NCI-H2107 (cell line): Measurements from ENCODE around the gene CHADL.

Source experiments
- DNase-seq: peaks from one replicate; lab custom pipeline; 2025; lab: John Stamatoyannopoulos, UW

Gene CHADL

GRCh38 chr22:41256254-41257253, 15.8 kb upstream of the CHADL start:
- DNase-seq, result no peak

DNA sequence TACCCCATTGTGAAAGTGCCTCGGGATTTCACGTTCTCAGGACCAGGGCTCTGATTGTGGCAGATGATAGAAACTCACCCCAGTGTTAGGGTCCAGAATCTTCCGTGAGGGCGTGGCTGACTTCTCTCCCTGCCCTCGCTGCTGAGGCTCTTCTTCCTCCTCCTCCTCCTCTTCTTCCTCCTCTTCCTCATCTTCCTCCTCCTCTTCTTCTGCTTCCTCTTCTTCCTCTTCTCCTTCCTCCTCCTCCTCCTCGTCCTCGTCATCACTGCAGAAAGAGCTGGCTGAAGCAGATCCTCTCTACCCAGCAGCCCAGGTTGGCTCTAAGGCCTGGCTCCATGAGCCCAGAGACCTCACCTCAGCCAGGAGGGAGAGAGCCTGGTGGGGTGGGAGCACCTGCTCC, 13.5 kb upstream of the CHADL start:
- no peak for DNase-seq

GRCh38 chr22:41252365-41252764, 11.6 kb upstream of the CHADL start:
- DNase-seq, result no peak

DNA sequence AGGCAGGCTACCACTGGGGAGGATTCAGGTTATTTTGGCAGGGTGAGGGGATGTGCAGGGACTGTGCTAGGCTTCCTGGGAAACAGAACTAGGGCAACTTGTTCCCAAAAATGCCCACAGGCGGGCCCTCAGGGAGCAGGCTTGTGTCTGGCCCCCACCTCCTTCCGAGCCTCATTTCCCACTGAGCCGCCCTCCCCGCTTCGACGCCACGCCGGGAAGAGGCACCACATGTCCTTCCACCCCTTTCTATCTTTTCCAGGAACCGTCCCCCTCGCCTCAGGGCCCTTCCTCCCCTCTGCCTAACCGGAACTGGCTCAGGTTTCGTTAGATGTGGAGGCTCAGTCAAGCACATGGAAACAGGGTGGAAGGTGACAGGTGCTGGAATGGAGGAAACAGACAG, 9.4 kb upstream of the CHADL start:
- DNase-seq, result no peak

GRCh38 chr22:41249442-41249841, 8.7 kb upstream of the CHADL start:
- DNase-seq, result no peak

- no peak for DNase-seq
Observed at GRCh38 chr22:41248758-41249157, 8.0 kb upstream of the CHADL start.

DNA sequence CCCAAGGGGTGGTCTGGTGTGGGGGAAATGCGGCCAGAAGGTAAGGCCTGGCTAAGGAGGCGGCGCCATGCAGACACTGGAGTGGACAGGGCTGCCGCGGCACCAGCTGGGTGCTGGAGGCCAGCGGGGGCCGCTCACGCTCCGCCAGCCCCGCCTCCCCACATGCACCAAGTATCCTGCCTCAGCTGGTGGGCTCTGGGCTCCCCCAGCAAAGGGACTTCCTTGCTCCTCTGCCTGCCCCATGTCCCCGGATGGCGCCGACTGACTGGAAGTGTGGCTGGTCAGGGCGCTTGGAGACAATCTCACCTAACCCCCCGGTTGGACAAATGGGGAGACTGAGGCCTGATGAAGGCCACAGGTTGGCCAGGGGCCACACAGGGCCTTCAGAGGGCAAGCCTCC, 7.6 kb upstream of the CHADL start:
- DNase-seq, result no peak

GRCh38 chr22:41247703-41248102, 7.0 kb upstream of the CHADL start:
- no peak for DNase-seq

DNA sequence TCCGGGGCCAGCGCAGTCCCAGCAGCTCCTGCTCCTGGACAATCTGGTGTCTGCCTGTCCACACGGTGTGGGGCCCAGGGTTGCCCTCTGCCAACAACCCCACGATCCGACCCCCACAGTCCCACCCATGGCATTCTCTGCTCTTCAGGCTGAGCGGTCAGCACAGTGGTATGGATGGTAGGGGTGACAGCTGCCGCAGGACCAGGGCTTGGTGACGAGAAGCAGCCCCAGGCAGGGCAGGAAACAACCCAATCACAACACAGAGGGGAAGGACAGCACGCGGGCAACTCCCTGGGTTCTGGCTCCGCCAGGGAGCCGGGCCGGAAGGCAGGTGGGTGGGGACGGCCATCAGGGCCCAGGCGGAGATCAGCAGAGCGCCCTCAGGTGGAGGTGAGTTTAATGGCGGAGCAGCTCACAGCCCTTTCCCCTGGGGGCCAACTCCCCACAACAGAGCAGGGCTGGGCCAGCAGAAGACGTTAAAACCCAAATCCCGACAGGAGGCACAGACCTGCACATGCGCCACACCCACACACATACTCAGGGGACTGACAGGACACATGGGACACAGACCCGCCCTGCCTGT, 5.3 kb upstream of the CHADL start:
- DNase-seq, result no peak

GRCh38 chr22:41243361-41243760, 2.6 kb upstream of the CHADL start:
- DNase-seq, result no peak

- DNase-seq, result no peak
Observed at GRCh38 chr22:41242396-41243117, 1.8 kb upstream of the CHADL start.

DNA sequence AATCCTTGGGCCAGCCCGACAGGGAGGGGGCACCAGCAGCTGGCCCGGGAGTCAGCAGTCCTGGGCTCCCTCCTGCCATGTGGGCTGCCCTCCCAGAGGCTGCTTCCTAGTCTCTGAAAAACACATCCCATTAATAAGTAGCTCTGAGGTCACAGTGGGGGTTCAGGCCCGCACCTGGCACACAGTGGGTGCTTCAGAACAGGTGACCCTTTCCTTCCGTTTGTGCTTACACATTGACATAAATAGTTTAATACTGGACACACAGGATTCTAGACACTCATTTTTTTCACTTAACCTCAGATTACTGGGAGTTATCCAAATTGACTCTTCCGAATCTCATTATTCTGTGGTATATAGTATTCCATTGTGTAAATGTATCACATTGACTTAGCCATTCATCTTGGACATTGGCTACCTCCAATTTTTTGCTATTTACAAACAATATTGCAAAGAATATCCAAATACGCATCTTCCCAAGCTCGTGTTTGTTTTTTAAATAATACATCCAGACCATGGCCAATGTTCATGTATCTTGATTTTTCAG, 474 bp upstream of the CHADL start:
- no peak for DNase-seq

DNA sequence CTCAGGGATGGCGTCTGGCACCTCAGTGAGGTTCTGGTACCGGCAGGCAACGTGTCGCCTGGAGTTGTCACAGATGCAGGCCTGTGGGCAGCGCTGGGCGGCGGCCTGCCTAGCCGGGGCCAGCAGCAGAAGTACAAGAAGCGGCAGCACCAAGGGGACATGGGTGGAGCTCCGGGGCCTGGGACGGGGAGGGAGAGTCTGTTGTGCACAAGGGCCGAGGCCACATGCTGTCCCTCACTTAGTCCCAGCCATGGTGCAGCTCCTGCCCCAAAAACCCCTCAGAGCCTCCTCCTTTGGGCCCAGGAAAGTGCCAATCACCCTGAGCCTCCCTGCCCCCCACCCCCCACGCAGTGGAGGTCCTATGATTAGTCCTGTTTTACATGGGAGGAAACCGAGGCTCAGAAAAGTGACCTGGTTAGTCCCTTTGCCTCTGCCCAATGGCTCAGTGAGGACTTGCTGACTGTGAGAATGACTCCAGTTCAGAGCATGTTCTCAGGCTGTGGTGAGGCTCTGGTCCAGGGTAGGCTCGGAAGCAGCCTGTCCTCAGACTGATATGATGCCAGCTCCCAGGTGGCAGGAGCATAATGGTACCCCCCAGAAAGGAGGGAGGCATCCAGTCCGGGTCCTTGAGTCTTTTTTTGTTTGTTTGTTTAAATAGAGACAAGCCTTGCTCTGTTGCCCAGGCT, 1.1 kb downstream of the CHADL start:
- no peak for DNase-seq

DNA sequence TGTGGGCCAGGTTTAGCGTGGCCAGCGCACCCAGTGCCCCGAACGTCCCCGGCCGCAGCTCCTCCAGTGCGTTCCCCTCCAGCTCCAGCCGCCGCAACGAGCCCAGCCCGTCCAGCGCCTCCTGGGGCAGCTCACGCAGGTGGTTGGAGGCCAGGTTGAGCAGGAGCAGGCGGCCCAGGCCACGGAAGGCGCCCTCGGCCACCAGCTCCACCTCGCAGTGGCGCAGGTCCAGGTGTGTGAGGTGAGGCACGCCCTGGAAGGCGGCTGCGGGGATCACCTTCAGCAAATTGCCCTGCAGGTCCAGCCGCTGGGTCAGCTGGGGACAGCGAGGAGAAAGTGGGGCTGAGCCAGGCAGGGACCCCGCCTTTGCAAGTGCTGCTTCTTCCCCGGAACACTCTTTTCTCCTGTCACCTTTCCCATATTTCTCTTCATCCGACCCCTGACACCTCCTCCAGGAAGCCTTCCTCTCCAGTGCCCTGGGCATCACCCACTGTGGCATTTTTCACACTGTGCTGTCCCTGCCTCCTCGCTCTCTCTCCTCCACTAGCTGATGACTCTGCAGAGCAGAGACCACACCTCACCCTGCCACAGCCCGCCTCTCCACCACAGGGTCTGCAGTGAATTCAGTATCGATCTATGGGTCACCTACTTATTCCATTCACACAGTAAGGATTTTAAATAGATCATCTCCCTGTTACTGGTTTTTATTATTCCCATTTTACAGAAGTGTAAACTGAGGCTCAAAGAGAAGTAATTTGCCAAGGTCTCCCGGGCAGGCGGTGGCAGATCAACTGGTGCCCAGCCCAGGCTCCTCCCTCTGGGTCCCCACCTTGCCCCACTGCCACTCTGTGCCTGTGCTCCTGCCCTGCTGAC, 1.9 kb downstream of the CHADL start:
- DNase-seq, result no peak

- DNase-seq, result no peak
Observed at GRCh38 chr22:41237707-41238569, 2.8 kb downstream of the CHADL start.

- DNase-seq, result peak; percentile 33
Observed at GRCh38 chr22:41237036-41237706, 3.6 kb downstream of the CHADL start.

GRCh38 chr22:41234815-41235695, 5.7 kb downstream of the CHADL start:
- no peak for DNase-seq

- DNase-seq, result no peak
Observed at GRCh38 chr22:41231369-41231768, 9.4 kb downstream of the CHADL start.
